Measurements from ENCODE around the gene SP140.
"Not testable (repeated sequence)": the region's sequence is repeated elsewhere in the genome, so short reads cannot be mapped to it uniquely, and the experiment has no call there.

The SP140 gene

GRCh38 chr2:230327418-230328154 lies 102.0 kb downstream of the SP140 start:
- H3K4me3 ChIP-seq (ENCODE audit: low read depth, low read length): no peak overlapping the region

GRCh38 chr2:230328155-230328458 lies 102.6 kb downstream of the SP140 start:
- no peaks in the 10 kb centered on the region for H3K36me3 ChIP-seq (ENCODE audit: control insufficient read depth, insufficient read depth, low read length)
- H3K27me3 ChIP-seq (ENCODE audit: control insufficient read depth, insufficient read depth, low read length): no peaks in the 10 kb centered on the region
- H3K9me3 ChIP-seq (ENCODE audit: control insufficient read depth, insufficient read depth, low read depth, low read length): peaks cover 9% of the 10 kb centered on the region
- no peak overlapping the region for H3K9ac ChIP-seq (ENCODE audit: low read length)
- H3K27ac ChIP-seq (ENCODE audit: low read depth, low read length): no peak overlapping the region
- H3K4me3 ChIP-seq (ENCODE audit: low read depth, low read length): no peak overlapping the region
- no peaks in the 10 kb centered on the region for H3K4me1 ChIP-seq (ENCODE audit: control insufficient read depth, insufficient read depth, low read length)

More at GRCh38 chr2:230327418-230328154, 102.0 kb downstream of the SP140 start:
- peaks cover 14% of the 10 kb centered on the region for H3K9me3 ChIP-seq (ENCODE audit: control insufficient read depth, insufficient read depth, low read depth, low read length)
- no peaks in the 10 kb centered on the region for H3K27me3 ChIP-seq (ENCODE audit: control insufficient read depth, insufficient read depth, low read length)
- H3K36me3 ChIP-seq (ENCODE audit: control insufficient read depth, insufficient read depth, low read length): no peaks in the 10 kb centered on the region
- no peak overlapping the region for H3K27ac ChIP-seq (ENCODE audit: low read depth, low read length)
- no peaks in the 10 kb centered on the region for H3K4me1 ChIP-seq (ENCODE audit: control insufficient read depth, insufficient read depth, low read length)
- H3K9ac ChIP-seq (ENCODE audit: low read length): no peak overlapping the region

DNA sequence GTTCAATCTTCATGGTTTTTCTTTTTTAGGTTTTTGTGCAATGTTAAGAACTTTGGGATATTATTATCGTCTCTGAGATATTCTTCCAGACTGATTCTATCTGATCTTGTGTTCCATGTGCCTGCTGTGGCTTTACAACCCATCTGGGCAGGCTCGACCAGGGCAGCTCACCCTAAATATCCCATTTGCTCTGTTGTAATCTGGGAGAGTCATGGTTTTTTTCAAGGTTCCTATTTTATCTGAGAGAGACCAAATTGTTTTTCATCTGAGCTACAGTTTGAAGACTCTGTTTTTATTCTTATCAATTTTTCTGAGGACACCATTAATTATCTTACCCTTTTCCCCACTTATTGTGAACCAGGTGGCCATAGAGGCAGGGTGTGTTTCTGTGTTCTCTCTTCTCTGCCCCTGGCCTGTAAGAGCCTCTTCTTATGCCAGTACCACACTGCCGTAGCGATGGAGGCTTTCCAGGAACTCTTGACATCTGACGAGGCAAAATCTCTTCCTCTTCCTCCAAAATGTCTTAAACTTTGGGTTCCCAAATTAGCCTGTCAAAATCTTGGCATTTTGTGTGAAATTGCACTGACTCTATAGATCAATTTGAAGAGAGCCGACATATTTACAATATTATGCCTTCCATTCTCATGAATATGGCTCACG lies 104.5 kb downstream of the SP140 start:
- Histone ChIP-seq H3K9ac (ENCODE audit: low read length) (no peak overlapping the region), H3K27me3 (ENCODE audit: control insufficient read depth, insufficient read depth, low read length) (no peaks in the 10 kb centered on the region), H3K9me3 (ENCODE audit: control insufficient read depth, insufficient read depth, low read depth, low read length) (no peaks in the 10 kb centered on the region), H3K27ac (ENCODE audit: low read depth, low read length) (no peak overlapping the region), H3K4me1 (ENCODE audit: control insufficient read depth, insufficient read depth, low read length) (no peaks in the 10 kb centered on the region), H3K4me3 (ENCODE audit: low read depth, low read length) (no peak overlapping the region), H3K36me3 (ENCODE audit: control insufficient read depth, insufficient read depth, low read length) (no peaks in the 10 kb centered on the region)

DNA sequence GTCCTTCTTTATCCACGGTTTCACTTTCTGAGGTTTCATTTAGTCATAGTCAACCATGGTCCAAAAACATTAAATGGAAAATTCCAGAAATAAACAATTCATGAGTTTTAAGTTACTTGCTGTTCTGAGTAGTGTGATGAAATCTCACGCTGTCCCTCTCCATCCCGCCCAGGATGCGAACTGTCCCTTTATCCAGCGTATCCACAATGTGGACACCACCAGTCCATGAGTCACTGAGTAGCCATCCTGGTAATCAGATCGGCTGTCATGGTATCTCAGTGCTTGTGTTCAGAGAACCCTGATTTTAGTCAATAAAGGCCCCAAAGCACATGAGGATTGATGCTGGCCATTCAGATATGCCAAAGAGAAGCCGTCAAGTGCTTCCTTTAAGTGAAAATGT lies 105.2 kb downstream of the SP140 start:
- no peaks in the 10 kb centered on the region for H3K4me1 ChIP-seq (ENCODE audit: control insufficient read depth, insufficient read depth, low read length)
- no peaks in the 10 kb centered on the region for H3K27me3 ChIP-seq (ENCODE audit: control insufficient read depth, insufficient read depth, low read length)
- no peak overlapping the region for H3K4me3 ChIP-seq (ENCODE audit: low read depth, low read length)
- H3K27ac ChIP-seq (ENCODE audit: low read depth, low read length): no peak overlapping the region
- no peak overlapping the region for H3K9ac ChIP-seq (ENCODE audit: low read length)
- no peaks in the 10 kb centered on the region for H3K36me3 ChIP-seq (ENCODE audit: control insufficient read depth, insufficient read depth, low read length)
- H3K9me3 ChIP-seq (ENCODE audit: control insufficient read depth, insufficient read depth, low read depth, low read length): no peaks in the 10 kb centered on the region

DNA sequence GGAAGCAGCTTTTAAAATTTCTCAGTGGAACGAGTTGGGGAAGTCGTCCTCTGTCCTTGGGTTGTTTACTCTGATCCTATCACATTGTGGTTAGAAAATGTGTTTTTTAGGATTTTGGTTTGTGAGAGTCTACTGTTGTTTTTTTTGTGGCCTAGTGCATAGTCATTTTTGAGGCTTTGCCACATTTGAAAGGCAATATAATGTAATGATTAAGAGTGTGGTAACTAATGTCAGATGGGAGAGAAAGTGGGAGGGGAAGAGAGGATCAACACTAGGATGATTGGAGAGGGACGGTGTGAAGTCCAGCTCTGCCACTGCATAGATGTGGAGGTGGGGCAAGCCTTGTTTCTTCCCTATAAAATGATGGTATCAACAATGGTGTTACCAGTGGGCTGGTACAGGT lies 109.9 kb downstream of the SP140 start:
- Histone ChIP-seq H3K4me1 (ENCODE audit: control insufficient read depth, insufficient read depth, low read length) (no peaks in the 10 kb centered on the region), H3K9ac (ENCODE audit: low read length) (no peak overlapping the region), H3K4me3 (ENCODE audit: low read depth, low read length) (no peak overlapping the region), H3K27ac (ENCODE audit: low read depth, low read length) (no peak overlapping the region), H3K36me3 (ENCODE audit: control insufficient read depth, insufficient read depth, low read length) (no peaks in the 10 kb centered on the region), H3K9me3 (ENCODE audit: control insufficient read depth, insufficient read depth, low read depth, low read length) (no peaks in the 10 kb centered on the region), H3K27me3 (ENCODE audit: control insufficient read depth, insufficient read depth, low read length) (no peaks in the 10 kb centered on the region)

DNA sequence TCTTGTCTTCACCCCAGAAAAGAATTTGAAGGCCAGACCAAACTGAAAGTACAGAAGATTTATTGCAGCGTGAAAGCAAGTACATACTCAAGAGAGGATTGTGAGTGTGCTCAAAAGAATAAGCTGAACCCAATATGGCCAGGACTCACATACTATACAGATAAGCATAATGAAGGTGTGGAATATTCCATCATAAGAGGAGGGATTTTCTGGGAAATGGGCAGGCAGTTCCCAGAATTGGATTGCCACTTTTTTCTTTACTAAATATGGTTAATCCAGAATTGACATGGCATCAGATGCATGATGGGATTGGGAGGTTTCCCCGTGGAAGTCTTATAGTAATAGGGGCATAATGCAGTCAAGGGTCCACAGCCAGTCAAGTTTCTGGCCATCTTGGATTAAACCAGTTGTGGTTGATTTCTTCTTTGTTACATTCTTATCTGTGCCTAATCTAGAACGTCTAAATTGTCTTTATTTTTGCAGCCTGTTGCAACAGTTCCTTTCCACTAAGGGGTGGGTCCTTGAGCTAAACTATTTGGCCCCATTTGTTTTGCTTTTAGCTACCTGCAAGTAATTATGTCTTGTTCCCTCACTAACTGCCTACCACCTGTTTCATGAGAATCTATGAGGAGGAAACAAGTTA lies 110.4 kb downstream of the SP140 start:
- Histone ChIP-seq H3K27me3 (ENCODE audit: control insufficient read depth, insufficient read depth, low read length) (no peaks in the 10 kb centered on the region), H3K4me3 (ENCODE audit: low read depth, low read length) (no peak overlapping the region), H3K4me1 (ENCODE audit: control insufficient read depth, insufficient read depth, low read length) (no peaks in the 10 kb centered on the region), H3K36me3 (ENCODE audit: control insufficient read depth, insufficient read depth, low read length) (no peaks in the 10 kb centered on the region), H3K9ac (ENCODE audit: low read length) (no peak overlapping the region), H3K27ac (ENCODE audit: low read depth, low read length) (no peak overlapping the region), H3K9me3 (ENCODE audit: control insufficient read depth, insufficient read depth, low read depth, low read length) (no peaks in the 10 kb centered on the region)

DNA sequence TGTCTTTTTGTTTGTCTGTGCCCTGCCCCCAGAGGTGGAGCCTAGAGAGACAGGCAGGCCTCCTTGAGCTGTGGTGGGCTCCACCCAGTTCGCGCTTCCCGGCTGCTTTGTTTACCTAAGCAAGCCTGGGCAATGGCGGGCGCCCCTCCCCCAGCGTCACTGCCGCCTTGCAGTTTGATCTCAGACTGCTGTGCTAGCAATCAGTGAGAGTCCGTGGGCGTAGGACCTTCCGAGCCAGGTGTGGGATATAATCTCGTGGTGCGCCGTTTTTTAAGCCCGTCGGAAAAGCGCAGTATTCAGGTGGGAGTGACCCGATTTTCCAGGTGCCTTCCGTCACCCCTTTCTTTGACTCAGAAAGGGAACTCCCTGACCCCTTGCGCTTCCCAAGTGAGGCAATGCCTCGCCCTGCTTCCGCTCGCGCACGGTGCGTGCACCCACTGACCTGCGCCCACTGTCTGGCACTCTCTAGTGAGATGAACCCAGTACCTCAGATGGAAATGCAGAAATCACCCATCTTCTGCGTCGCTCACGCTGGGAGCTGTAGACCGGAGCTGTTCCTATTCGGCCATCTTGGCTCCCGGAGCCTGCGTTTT lies 116.5 kb downstream of the SP140 start:
- peak overlapping the region; percentile 52 for H3K4me3 ChIP-seq (ENCODE audit: low read depth, low read length)
- H3K27ac ChIP-seq (ENCODE audit: low read depth, low read length): peak overlapping the region; percentile 41; the same call in 1 of the 2 replicates
- peaks cover 17% of the 10 kb centered on the region for H3K9me3 ChIP-seq (ENCODE audit: control insufficient read depth, insufficient read depth, low read depth, low read length)
- not testable (repeated sequence) for H3K27me3 ChIP-seq (ENCODE audit: control insufficient read depth, insufficient read depth, low read length); H3K36me3 ChIP-seq (ENCODE audit: control insufficient read depth, insufficient read depth, low read length); H3K4me1 ChIP-seq (ENCODE audit: control insufficient read depth, insufficient read depth, low read length)
- H3K9ac ChIP-seq (ENCODE audit: low read length): peak overlapping the region; percentile 64

DNA sequence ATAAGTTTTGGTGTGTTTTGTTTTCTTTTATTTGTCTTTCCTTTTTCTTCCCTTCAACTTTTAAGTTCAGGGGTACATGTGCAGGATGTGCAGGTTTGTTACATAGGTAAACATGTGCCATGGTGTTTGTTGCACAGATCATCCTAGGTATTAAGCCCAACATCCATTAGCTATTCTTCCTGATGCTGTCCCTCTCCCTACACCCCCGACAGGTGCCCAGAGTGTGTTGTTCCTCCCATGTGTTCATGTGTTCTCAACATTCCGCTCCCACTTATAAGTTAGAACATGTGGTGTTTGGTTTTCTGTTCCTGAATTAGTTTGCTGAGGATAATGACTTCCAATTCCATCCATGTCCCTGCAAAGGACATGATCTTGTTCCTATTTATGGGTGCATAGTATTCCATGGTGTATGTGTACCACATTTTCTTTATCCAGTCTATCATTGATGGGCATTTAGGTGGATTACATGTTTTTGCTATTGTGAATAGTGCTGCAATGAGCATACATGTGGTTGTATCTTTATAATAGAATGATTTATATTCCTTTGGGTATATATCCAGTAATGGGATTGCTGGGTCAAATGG lies 117.6 kb downstream of the SP140 start:
- H3K9ac ChIP-seq (ENCODE audit: low read length); H3K4me1 ChIP-seq (ENCODE audit: control insufficient read depth, insufficient read depth, low read length); H3K36me3 ChIP-seq (ENCODE audit: control insufficient read depth, insufficient read depth, low read length); H3K27me3 ChIP-seq (ENCODE audit: control insufficient read depth, insufficient read depth, low read length); H3K27ac ChIP-seq (ENCODE audit: low read depth, low read length): not testable (repeated sequence)
- H3K4me3 ChIP-seq (ENCODE audit: low read depth, low read length): peak overlapping the region; percentile 52; the same call in 1 of the 2 replicates
- peaks cover 17% of the 10 kb centered on the region for H3K9me3 ChIP-seq (ENCODE audit: control insufficient read depth, insufficient read depth, low read depth, low read length)

DNA sequence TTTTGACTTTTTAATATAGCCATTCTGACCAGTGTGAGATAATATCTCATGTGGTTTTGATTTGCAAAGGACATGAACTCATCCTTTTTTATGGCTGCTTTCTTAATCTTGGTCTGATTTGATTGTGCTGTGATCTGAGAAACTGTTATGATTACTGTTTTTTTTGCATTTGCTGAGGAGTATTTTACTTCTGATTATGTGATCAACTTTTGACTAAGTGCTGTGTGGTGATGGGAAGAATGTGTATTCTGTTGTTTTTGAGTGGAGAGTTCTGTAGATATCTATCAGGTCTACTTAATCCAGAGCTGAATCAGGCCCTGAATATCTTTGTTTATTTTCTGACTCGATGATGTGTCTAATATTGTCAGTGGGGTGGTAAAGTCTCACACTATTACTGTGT lies 118.2 kb downstream of the SP140 start:
- H3K9ac ChIP-seq (ENCODE audit: low read length): no peak overlapping the region
- no peaks in the 10 kb centered on the region for H3K36me3 ChIP-seq (ENCODE audit: control insufficient read depth, insufficient read depth, low read length)
- H3K4me3 ChIP-seq (ENCODE audit: low read depth, low read length): no peak overlapping the region
- H3K4me1 ChIP-seq (ENCODE audit: control insufficient read depth, insufficient read depth, low read length): no peaks in the 10 kb centered on the region
- H3K27ac ChIP-seq (ENCODE audit: low read depth, low read length): no peak overlapping the region
- peaks cover 17% of the 10 kb centered on the region for H3K9me3 ChIP-seq (ENCODE audit: control insufficient read depth, insufficient read depth, low read depth, low read length)
- H3K27me3 ChIP-seq (ENCODE audit: control insufficient read depth, insufficient read depth, low read length): no peaks in the 10 kb centered on the region

DNA sequence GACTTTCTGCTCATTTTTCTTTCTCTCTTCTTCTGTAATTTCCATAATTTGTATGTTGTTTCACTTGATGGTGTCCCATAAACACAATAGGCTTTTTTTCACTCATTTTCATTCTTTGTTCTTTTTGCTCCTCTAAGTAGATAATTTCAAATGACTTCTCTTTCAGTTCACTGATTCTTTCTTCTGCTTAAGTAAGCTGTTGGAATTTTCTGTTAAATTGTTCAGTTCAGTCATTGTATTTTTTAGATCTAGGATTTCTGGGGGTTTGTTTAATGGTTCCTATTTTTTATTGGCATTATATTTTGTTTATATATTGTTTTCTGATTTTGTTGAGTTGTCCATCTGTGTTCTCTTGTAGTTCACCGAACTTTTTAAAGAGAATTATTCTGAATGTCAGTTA lies 120.9 kb downstream of the SP140 start:
- Histone ChIP-seq H3K36me3 (ENCODE audit: control insufficient read depth, insufficient read depth, low read length) (no peaks in the 10 kb centered on the region), H3K9me3 (ENCODE audit: control insufficient read depth, insufficient read depth, low read depth, low read length) (peaks cover 17% of the 10 kb centered on the region), H3K27me3 (ENCODE audit: control insufficient read depth, insufficient read depth, low read length) (no peaks in the 10 kb centered on the region), H3K27ac (ENCODE audit: low read depth, low read length) (no peak overlapping the region), H3K4me3 (ENCODE audit: low read depth, low read length) (no peak overlapping the region), H3K4me1 (ENCODE audit: control insufficient read depth, insufficient read depth, low read length) (no peaks in the 10 kb centered on the region), H3K9ac (ENCODE audit: low read length) (no peak overlapping the region)

All from HUES6 (cell line).